Right lobe of liver (tissue), 4 donors: ENCODE data around the gene TPSD1.

Experiments
- POLR2A ChIP-seq: fragments of 450-650 bp; IDR thresholded peaks from one replicate; pipeline ENCODE4 v1.6.1; 2017; ENCODE audit warnings: antibody characterized with exemption, mild to moderate bottlenecking
- TF ChIP-seq, protein P1 (sequence below), 4 donors: fragments of 200-600 bp in 3 of 4; fragments of 450-650 bp in 1 of 4; IDR thresholded peaks; one replicate each; pipeline versions ENCODE4 v1.5.1 to v1.8.0; 2016 to 2022; ENCODE audit warnings: antibody characterized with exemption in 4 of 4, mild to moderate bottlenecking in 2 of 4
- donor health status: DM: no; HTN: no; CAD: no.
- donor health status: DM: no; HTN: no; CAD: no.
- donor health status: DM: no; HTN: yes; CAD: no.

DNA sequence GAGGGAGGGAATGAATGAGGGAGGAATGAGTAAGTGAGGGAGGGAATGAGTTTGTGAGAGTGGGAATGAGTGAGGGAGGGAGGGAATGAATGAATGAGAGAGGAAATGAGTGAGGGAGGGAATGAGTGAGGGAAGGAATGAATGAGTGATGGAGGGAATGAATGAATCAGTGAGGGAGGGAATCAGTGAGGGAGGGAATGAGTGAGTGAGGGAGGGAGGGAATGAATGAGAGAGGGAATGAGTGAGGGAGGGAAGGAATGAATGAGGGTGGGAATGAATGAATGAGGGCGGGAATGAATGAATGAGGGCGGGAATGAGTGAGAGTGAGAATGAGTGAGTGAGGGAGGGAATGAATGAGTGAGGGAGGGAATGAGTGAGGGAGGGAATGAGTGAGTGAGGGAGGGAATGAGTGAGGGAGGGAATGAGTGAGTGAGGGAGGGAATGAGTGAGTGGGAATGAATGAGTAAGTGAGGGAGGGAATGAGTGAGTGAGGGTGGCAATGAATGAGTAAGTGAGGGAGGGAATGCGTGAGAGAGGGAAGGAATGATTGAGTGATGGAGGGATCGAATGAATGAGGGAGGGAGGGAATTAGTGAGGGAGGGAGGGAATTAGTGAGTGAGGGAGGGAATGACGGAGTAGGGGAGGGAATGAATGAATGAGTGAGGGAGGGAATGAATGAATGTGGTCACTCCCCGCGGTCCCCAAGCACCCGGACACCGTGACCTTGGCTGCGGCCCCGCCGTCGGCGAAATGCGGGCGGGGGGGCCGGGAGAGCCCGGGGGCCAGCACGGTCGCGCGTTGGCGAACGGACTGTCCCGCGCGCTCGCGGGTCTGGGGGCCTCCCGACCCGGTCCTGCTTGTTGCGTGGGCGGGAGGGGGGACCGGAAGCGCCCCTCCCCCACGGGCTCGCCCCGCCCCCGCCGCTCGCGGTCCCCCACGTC, 52.4 kb downstream of the TPSD1 start:
- TF ChIP-seq, protein P1, sequence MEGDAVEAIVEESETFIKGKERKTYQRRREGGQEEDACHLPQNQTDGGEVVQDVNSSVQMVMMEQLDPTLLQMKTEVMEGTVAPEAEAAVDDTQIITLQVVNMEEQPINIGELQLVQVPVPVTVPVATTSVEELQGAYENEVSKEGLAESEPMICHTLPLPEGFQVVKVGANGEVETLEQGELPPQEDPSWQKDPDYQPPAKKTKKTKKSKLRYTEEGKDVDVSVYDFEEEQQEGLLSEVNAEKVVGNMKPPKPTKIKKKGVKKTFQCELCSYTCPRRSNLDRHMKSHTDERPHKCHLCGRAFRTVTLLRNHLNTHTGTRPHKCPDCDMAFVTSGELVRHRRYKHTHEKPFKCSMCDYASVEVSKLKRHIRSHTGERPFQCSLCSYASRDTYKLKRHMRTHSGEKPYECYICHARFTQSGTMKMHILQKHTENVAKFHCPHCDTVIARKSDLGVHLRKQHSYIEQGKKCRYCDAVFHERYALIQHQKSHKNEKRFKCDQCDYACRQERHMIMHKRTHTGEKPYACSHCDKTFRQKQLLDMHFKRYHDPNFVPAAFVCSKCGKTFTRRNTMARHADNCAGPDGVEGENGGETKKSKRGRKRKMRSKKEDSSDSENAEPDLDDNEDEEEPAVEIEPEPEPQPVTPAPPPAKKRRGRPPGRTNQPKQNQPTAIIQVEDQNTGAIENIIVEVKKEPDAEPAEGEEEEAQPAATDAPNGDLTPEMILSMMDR (IDR thresholded peaks at IDR 0.05), result no peak
- no peak for TF ChIP-seq POLR2A
